Ovary (tissue), 9 donors: Measurements from ENCODE around the gene VSTM2B. TPM values are rescaled to one million over a fixed set of nuclear protein-coding genes. Genes with fewer than 3 reads are reported as not detected.

ENCODE experiments used
- DNase-seq, 5 donors: peaks; one replicate each; pipeline ENCODE4 v3.0.0-alpha.2; 2019 to 2020
- H3K27ac ChIP-seq, 2 donors: fragments of 200-600 bp; one replicate each; pipeline versions ENCODE4 v1.5.1 to v1.8.0; 2019 to 2022
- H3K27me3 ChIP-seq: fragments of 200-600 bp; one replicate; pipeline ENCODE4 v1.8.0; 2022
- H3K36me3 ChIP-seq: fragments of 200-600 bp; sonication (generic); one replicate; pipeline ENCODE4 v1.5.1; 2019
- H3K4me1 ChIP-seq: one replicate; pipeline ENCODE4 v1.8.1; 2013; ENCODE audit warnings: mild to moderate bottlenecking, moderate library complexity; ENCODE audit not compliant: insufficient read depth
- H3K4me3 ChIP-seq: fragments of 200-600 bp; sonication (generic); one replicate; pipeline ENCODE4 v1.5.1; 2017
- H3K9me3 ChIP-seq, 2 donors: fragments of 200-600 bp in 1 of 2; sonication (generic) in 1 of 2; one replicate each; pipeline versions ENCODE4 v1.5.1 to v1.8.1; 2013 to 2019; ENCODE audit warnings: mild to moderate bottlenecking in 1 of 2, moderate library complexity in 1 of 2
- CTCF ChIP-seq, 3 donors: fragments of 450-650 bp in 2 of 3; fragments of 200-600 bp in 1 of 3; IDR thresholded peaks; one replicate each; pipeline versions ENCODE4 v1.5.1 to v1.8.0; 2016 to 2022; ENCODE audit warnings: antibody characterized with exemption in 3 of 3, mild to moderate bottlenecking in 1 of 3
- EP300 ChIP-seq: sonication (generic); formaldehyde crosslinking; IDR thresholded peaks from one replicate; pipeline ENCODE4 v1.6.1; 2017; ENCODE audit warnings: antibody characterized with exemption
- POLR2A ChIP-seq: fragments of 450-650 bp; IDR thresholded peaks from one replicate; pipeline ENCODE4 v1.6.1; 2017; ENCODE audit warnings: antibody characterized with exemption, mild to moderate bottlenecking, moderate library complexity
- WGBS, 3 donors: extraction: QIAGEN DNeasy Blood & Tissue Kit in 1 of 3; methylation state at CpG; one replicate each; pipeline versions ENCODE4 v1.1.5 to v1.1.7; 2013 to 2017; 5-methylcytosine and 5-hydroxymethylcytosine counted together
- intact Hi-C, 4 donors: fragments of 100-400 bp; cut with DNase I; formaldehyde crosslinking; loops; one replicate each; pipeline versions ENCODE4 v1.11.0 to v1.15.1; 2022 to 2023
- polyA plus RNA-seq, 2 donors: library from polyadenylated mRNA; stranded (reverse); fragments of 200-250 nt in 1 of 2; fragments of 350-450 nt in 1 of 2; fragmentation: Illumina TruSeq in 1 of 2; extraction: RNeasy Lipid Tissue Mini Kit (QIAGEN cat#74804) in 1 of 2; gene quantifications; one replicate each; pipeline ENCODE4 v1.2.3, GENCODE V29; 2013 to 2014
- total RNA-seq, 7 donors: library from RNA; depleted of rRNA in 2 of 7; stranded (reverse); fragments of >200 nt in 2 of 7; fragmentation: NEBNext Ultra II Directional in 3 of 7; extraction: Animal tissue kit (Norgen Biotek cat#: 25700) in 3 of 7; gene quantifications; one replicate each; pipeline versions ENCODE4 v1.1.0 to v1.2.4, GENCODE V29; 2016 to 2023
- donor health status: DM: no; HTN: no; CAD: no; lungs with moderate emphysema.
- donor health status: DM: no; HTN: no; CAD: no.
- donor health status: Bipolar disorder and iron deficiency.
- donor health status: DM: yes; HTN: yes; CAD: no.
- donor health status: DM: no; HTN: no; CAD: no.
- donor health status: DM: yes; HTN: yes; CAD: no.

The VSTM2B gene
- total and polyA plus RNA-seq, 9 donors = 0.13 TPM; not detected in 8

GRCh38 chr19:29530540-29531457, 5.0 kb downstream of the VSTM2B start:
- TF ChIP-seq EP300 (no peak), CTCF (IDR thresholded peaks at IDR 0.05) (no peak), POLR2A (no peak)
- intact Hi-C loops = no loop called here
- WGBS, 3 donors = 19 to 28% (median 23%) methylated on average over 14 to 15 of the region's 15 CpGs
- Histone ChIP-seq H3K27me3 (no peaks in the 10 kb centered on the region), H3K4me1 (peaks cover 6% of the 10 kb centered on the region), H3K27ac (no peak overlapping the region), H3K9me3 (no peaks in the 10 kb centered on the region), H3K4me3 (no peak overlapping the region), H3K36me3 (no peaks in the 10 kb centered on the region)
- peak in 1 of 5 donors; percentile 5 for DNase-seq

- TF ChIP-seq EP300 (no peak), CTCF (IDR thresholded peaks at IDR 0.05) (no peak), POLR2A (no peak)
- intact Hi-C loops = no loop called here
- Histone ChIP-seq H3K27ac (no peak overlapping the region), H3K9me3 (no peaks in the 10 kb centered on the region), H3K4me3 (no peak overlapping the region), H3K27me3 (no peaks in the 10 kb centered on the region), H3K4me1 (peaks cover 3% of the 10 kb centered on the region), H3K36me3 (no peaks in the 10 kb centered on the region)
- DNase-seq = no peak
- WGBS, 3 donors = 79 to 90% (median 83%) methylated on average over 7 of the region's 7 CpGs
These were observed 5.7 kb downstream of the VSTM2B start for GRCh38 chr19:29531458-29532025.

- Histone ChIP-seq H3K27ac (no peak overlapping the region), H3K4me3 (no peak overlapping the region), H3K9me3 (no peaks in the 10 kb centered on the region), H3K4me1 (peaks cover 3% of the 10 kb centered on the region), H3K27me3 (no peaks in the 10 kb centered on the region), H3K36me3 (no peaks in the 10 kb centered on the region)
- intact Hi-C loops = no loop called here
- WGBS, 3 donors = 62 to 76% (median 68%) methylated on average over 8 of the region's 8 CpGs
- no peak for TF ChIP-seq POLR2A
- no peak for TF ChIP-seq EP300
- no peak for TF ChIP-seq CTCF (IDR thresholded peaks at IDR 0.05)
- DNase-seq = no peak
These were observed 6.3 kb downstream of the VSTM2B start for GRCh38 chr19:29532097-29532496.

GRCh38 chr19:29532956-29533355, 7.2 kb downstream of the VSTM2B start:
- Histone ChIP-seq H3K4me1 (peaks cover 2% of the 10 kb centered on the region), H3K4me3 (no peak overlapping the region), H3K27me3 (no peaks in the 10 kb centered on the region), H3K36me3 (no peaks in the 10 kb centered on the region), H3K9me3 (no peaks in the 10 kb centered on the region), H3K27ac (no peak overlapping the region)
- no peak for DNase-seq
- 82 to 85% (median 83%) methylated on average over 3 of the region's 3 CpGs for WGBS, 3 donors
- no peak for TF ChIP-seq CTCF (IDR thresholded peaks at IDR 0.05)
- no peak for TF ChIP-seq EP300
- TF ChIP-seq POLR2A = no peak
- intact Hi-C loops = no loop called here
